Ovary (tissue), 9 donors: ENCODE data around the gene NPAS3. TPM values are rescaled to one million over a fixed set of nuclear protein-coding genes. Genes with fewer than 3 reads are reported as not detected.

Source experiments
- DNase-seq, 5 donors: peaks; one replicate each; pipeline ENCODE4 v3.0.0-alpha.2; 2019 to 2020
- H3K27ac ChIP-seq, 2 donors: fragments of 200-600 bp; one replicate each; pipeline versions ENCODE4 v1.5.1 to v1.8.0; 2019 to 2022
- H3K27me3 ChIP-seq: fragments of 200-600 bp; one replicate; pipeline ENCODE4 v1.8.0; 2022
- H3K36me3 ChIP-seq: fragments of 200-600 bp; sonication (generic); one replicate; pipeline ENCODE4 v1.5.1; 2019
- H3K4me1 ChIP-seq: one replicate; pipeline ENCODE4 v1.8.1; 2013; ENCODE audit warnings: mild to moderate bottlenecking, moderate library complexity; ENCODE audit not compliant: insufficient read depth
- H3K4me3 ChIP-seq: fragments of 200-600 bp; sonication (generic); one replicate; pipeline ENCODE4 v1.5.1; 2017
- H3K9me3 ChIP-seq, 2 donors: fragments of 200-600 bp in 1 of 2; sonication (generic) in 1 of 2; one replicate each; pipeline versions ENCODE4 v1.5.1 to v1.8.1; 2013 to 2019; ENCODE audit warnings: mild to moderate bottlenecking in 1 of 2, moderate library complexity in 1 of 2
- EP300 ChIP-seq: sonication (generic); formaldehyde crosslinking; IDR thresholded peaks from one replicate; pipeline ENCODE4 v1.6.1; 2017; ENCODE audit warnings: antibody characterized with exemption
- POLR2A ChIP-seq: fragments of 450-650 bp; IDR thresholded peaks from one replicate; pipeline ENCODE4 v1.6.1; 2017; ENCODE audit warnings: antibody characterized with exemption, mild to moderate bottlenecking, moderate library complexity
- WGBS, 3 donors: extraction: QIAGEN DNeasy Blood & Tissue Kit in 1 of 3; methylation state at CpG; one replicate each; pipeline versions ENCODE4 v1.1.5 to v1.1.7; 2013 to 2017; 5-methylcytosine and 5-hydroxymethylcytosine counted together
- intact Hi-C, 4 donors: fragments of 100-400 bp; cut with DNase I; formaldehyde crosslinking; loops; one replicate each; pipeline versions ENCODE4 v1.11.0 to v1.15.1; 2022 to 2023
- polyA plus RNA-seq, 2 donors: library from polyadenylated mRNA; stranded (reverse); fragments of 200-250 nt in 1 of 2; fragments of 350-450 nt in 1 of 2; fragmentation: Illumina TruSeq in 1 of 2; extraction: RNeasy Lipid Tissue Mini Kit (QIAGEN cat#74804) in 1 of 2; gene quantifications; one replicate each; pipeline ENCODE4 v1.2.3, GENCODE V29; 2013 to 2014
- total RNA-seq, 7 donors: library from RNA; depleted of rRNA in 2 of 7; stranded (reverse); fragments of >200 nt in 2 of 7; fragmentation: NEBNext Ultra II Directional in 3 of 7; extraction: Animal tissue kit (Norgen Biotek cat#: 25700) in 3 of 7; gene quantifications; one replicate each; pipeline versions ENCODE4 v1.1.0 to v1.2.4, GENCODE V29; 2016 to 2023
- TF ChIP-seq, protein P1 (sequence below), 3 donors: fragments of 450-650 bp in 2 of 3; fragments of 200-600 bp in 1 of 3; IDR thresholded peaks; one replicate each; pipeline versions ENCODE4 v1.5.1 to v1.8.0; 2016 to 2022; ENCODE audit warnings: antibody characterized with exemption in 3 of 3, mild to moderate bottlenecking in 1 of 3
- donor health status: DM: no; HTN: no; CAD: no; lungs with moderate emphysema.
- donor health status: DM: no; HTN: no; CAD: no.
- donor health status: Bipolar disorder and iron deficiency.
- donor health status: DM: yes; HTN: yes; CAD: no.
- donor health status: DM: no; HTN: no; CAD: no.
- donor health status: DM: yes; HTN: yes; CAD: no.

The NPAS3 gene
- total and polyA plus RNA-seq, 9 donors = 1.9 to 15.4 (median 11.4) TPM

GRCh38 chr14:33279865-33280264, 341.2 kb downstream of the NPAS3 start:
- TF ChIP-seq POLR2A (no peak), EP300 (no peak)
- TF ChIP-seq, protein P1, sequence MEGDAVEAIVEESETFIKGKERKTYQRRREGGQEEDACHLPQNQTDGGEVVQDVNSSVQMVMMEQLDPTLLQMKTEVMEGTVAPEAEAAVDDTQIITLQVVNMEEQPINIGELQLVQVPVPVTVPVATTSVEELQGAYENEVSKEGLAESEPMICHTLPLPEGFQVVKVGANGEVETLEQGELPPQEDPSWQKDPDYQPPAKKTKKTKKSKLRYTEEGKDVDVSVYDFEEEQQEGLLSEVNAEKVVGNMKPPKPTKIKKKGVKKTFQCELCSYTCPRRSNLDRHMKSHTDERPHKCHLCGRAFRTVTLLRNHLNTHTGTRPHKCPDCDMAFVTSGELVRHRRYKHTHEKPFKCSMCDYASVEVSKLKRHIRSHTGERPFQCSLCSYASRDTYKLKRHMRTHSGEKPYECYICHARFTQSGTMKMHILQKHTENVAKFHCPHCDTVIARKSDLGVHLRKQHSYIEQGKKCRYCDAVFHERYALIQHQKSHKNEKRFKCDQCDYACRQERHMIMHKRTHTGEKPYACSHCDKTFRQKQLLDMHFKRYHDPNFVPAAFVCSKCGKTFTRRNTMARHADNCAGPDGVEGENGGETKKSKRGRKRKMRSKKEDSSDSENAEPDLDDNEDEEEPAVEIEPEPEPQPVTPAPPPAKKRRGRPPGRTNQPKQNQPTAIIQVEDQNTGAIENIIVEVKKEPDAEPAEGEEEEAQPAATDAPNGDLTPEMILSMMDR (IDR thresholded peaks at IDR 0.05) = no peak
- Histone ChIP-seq H3K27ac (no peak overlapping the region), H3K9me3 (no peaks in the 10 kb centered on the region), H3K4me1 (no peaks in the 10 kb centered on the region), H3K36me3 (no peaks in the 10 kb centered on the region), H3K4me3 (no peak overlapping the region), H3K27me3 (no peaks in the 10 kb centered on the region)
- DNase-seq = no peak
- WGBS, 3 donors = 94 to 96% (median 96%) methylated on average over 3 of the region's 3 CpGs
- intact Hi-C loops = no loop called here

DNA sequence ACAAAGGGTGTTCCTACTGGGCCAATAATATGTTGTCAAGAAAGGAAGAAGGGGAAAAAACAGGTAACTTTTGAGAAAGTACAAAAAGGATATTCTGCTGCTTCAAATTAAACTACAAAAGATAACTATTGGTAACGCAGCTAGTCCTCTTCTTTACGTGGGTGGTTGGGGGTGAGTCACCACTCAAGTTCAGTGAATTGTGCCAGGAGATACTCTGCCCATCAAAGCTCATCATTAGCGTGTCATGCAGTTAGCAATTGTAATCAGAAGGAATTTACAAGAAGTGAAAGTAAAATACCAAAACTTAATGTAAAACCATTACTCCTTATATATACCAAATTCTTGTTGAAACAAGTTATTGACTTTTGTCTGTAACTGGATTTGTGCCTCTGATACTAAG, 342.0 kb downstream of the NPAS3 start:
- intact Hi-C loops = no loop called here
- no peaks in the 10 kb centered on the region for H3K9me3 ChIP-seq
- no peak overlapping the region for H3K27ac ChIP-seq
- 41 to 54% (median 45%) methylated on average over 3 of the region's 3 CpGs for WGBS, 3 donors
- no peaks in the 10 kb centered on the region for H3K4me1 ChIP-seq
- no peak for TF ChIP-seq POLR2A
- no peak overlapping the region for H3K4me3 ChIP-seq
- no peaks in the 10 kb centered on the region for H3K27me3 ChIP-seq
- no peaks in the 10 kb centered on the region for H3K36me3 ChIP-seq
- no peak for DNase-seq

GRCh38 chr14:33282331-33283230, 343.9 kb downstream of the NPAS3 start:
- WGBS, 3 donors = 31 to 39% (median 36%) methylated on average over 11 of the region's 11 CpGs
- no peak overlapping the region for H3K27ac ChIP-seq
- TF ChIP-seq EP300 (no peak), POLR2A (no peak)
- TF ChIP-seq, protein P1 (IDR thresholded peaks at IDR 0.05) = no peak
- intact Hi-C loops = no loop called here
- no peaks in the 10 kb centered on the region for H3K9me3 ChIP-seq
- no peaks in the 10 kb centered on the region for H3K4me1 ChIP-seq
- H3K4me3 ChIP-seq = no peak overlapping the region
- no peak for DNase-seq
- no peaks in the 10 kb centered on the region for H3K27me3 ChIP-seq
- no peaks in the 10 kb centered on the region for H3K36me3 ChIP-seq

GRCh38 chr14:33285902-33286700, 347.4 kb downstream of the NPAS3 start:
- H3K27me3 ChIP-seq = no peaks in the 10 kb centered on the region
- TF ChIP-seq EP300 (no peak), POLR2A (no peak)
- TF ChIP-seq, protein P1 (IDR thresholded peaks at IDR 0.05) = no peak
- intact Hi-C loops = no loop called here
- no peaks in the 10 kb centered on the region for H3K9me3 ChIP-seq
- no peak overlapping the region for H3K4me3 ChIP-seq
- H3K27ac ChIP-seq = no peak overlapping the region
- H3K36me3 ChIP-seq = no peaks in the 10 kb centered on the region
- 94 to 96% (median 95%) methylated on average over 5 of the region's 5 CpGs for WGBS, 3 donors
- H3K4me1 ChIP-seq = no peaks in the 10 kb centered on the region
- no peak for DNase-seq
